DMS53 treated with DMSO at 0.1 percent for 48 hours (cell line): ENCODE measurements around the gene M1AP.
"Not testable (repeated sequence)": the region's sequence is repeated elsewhere in the genome, so short reads cannot be mapped to it uniquely, and the experiment has no call there.

Experiments used
- DNase-seq: peaks from one replicate; lab custom pipeline; 2025; ENCODE audit not compliant: unreplicated experiment; lab: John Stamatoyannopoulos, UW

Gene M1AP

GRCh38 chr2:74569686-74570085 is 78.4 kb downstream of the M1AP start:
- no peak for DNase-seq

DNA sequence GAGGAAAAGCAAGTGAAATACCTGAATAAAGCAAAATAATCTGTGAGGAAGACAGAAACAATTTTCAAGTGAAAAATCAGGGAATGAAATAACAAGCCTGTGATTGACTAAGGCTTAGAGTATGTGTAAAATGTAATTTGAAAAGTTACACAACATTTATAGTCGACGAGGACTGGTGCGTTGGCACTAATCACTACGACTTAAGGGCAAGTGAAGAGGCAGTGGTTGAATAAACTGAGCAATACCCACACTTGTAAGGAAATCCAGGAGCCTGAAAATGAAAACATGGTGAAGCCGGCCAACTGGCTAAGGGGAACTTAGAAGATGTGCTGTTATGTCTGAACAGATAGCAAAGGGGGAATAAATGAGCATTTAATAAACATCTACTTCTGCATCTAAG is 80.2 kb downstream of the M1AP start:
- no peak for DNase-seq

GRCh38 chr2:74566754-74567085 is 81.4 kb downstream of the M1AP start:
- no peak for DNase-seq

DNA sequence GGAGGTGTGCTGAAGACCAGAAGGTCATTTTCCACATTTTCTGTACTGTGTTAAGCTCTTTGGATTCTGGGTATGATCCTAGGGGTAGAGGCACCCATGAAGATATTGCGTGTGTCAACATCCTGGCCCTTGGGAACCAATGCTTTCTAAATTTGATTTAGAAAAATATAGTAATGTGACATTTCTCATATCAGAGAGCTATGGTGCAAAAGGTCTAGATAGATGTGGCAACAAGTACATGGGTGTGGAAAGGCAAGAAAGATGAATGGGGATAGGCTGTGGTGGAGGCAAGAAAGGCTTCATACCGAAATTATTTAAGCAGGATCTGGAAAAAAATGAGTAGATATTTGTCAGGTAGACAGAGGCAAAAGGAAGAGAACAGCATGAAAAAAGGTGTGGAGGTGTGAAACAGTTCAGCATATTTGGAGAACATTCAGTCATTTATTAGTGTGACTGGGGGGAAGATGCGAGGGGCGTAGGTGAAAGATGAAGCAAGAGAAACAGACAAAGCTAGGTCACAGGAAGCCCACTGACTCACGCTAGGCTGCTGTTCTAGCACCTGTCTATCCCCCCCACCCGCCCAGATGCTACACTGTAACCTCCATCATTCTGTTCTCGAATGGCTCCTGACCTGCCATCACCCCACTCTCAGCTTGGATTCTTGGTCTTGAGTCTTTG is 81.9 kb downstream of the M1AP start:
- DNase-seq = no peak

GRCh38 chr2:74564222-74564621 is 83.9 kb downstream of the M1AP start:
- DNase-seq = no peak

- no peak for DNase-seq
These were observed 85.9 kb downstream of the M1AP start for GRCh38 chr2:74562126-74562775.

- not testable (repeated sequence) for DNase-seq
These were observed 87.1 kb downstream of the M1AP start for GRCh38 chr2:74561022-74561421.

GRCh38 chr2:74560591-74560990 is 87.5 kb downstream of the M1AP start:
- no peak for DNase-seq

DNA sequence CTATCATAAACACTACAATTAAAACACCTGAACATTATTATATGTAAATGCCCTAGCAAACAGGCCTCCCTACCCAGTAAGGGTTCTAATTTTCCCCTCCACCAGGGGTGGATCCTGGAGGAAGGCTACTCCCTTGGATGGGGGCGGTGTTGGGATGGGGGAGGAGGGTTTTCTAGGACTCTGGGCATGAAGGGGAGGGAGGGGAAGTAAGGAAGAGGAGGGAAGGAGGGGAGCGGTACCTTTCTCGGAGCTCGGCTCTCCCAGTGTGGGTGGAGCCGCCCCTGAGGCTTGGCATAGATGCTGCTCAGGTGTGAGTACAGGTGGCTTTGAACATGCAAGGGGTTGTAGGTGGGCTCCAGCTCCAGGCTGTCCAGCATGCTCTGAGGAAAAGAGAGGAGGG is 88.2 kb downstream of the M1AP start:
- DNase-seq = no peak

DNA sequence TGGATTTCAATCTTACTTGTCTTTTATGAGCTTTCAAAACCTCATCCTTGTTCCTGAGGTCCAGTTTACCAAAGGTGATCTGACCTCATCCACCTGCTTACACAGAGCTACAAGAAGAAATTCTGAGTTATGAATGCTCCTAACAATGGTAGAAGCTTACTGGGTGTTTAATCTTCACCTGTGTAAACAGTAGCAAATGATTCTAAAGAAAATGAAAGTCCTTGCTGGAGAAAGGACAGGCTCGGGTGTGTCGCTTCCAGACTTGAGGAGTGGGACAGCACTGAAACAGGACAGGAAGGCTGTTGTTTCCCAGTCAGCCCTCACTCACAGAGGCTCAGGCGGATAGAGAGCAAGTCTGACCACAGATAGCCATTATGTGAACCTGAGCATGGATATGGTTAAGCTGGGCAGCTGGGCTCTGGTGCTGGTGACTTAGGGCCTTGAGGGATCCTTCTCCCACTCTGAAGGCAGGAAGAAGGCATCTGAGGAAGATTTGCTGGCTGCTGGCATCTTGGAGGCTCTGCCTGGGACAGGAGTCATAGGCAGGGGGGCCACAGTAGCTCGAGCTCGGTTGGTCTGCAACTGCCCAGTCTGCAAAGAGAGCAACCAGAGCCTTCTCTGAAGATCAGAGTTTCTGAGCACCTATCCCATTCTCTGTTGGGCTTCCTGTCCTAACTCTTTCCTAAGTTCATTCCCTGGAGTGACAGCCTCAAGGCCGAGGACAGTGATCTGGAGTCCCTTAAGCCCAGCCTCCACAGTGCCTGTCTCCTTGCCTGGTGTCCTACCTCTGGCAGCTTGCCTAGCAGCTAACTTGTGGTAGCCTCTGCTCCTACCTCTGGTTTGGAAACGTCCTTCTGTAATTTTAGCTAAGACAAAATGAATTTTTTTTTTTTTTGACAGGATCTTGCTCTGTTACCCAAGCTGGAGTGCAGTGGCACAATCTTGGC is 89.6 kb downstream of the M1AP start:
- no peak for DNase-seq

DNA sequence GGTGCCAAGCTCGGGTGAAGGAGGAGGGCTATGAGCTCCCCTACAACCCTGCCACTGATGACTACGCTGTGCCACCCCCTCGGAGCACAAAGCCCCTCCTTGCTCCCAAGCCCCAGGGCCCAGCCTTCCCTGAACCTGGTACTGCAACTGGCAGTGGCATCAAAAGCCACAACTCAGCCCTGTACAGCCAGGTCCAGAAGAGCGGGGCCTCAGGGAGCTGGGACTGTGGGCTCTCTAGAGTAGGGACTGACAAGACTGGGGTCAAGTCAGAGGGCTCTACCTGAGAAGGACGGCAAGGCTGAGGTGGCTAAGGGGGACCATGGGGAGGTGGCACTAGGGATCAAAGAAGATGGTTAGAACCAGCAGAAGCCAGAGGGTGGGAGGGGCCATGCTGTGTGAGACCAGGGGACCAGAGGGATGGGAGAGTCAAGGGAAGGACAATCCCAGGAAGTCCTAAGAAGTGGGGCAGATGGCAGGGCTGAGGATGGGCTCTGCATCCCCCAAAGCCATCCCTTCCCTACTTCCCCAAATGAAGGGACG is 91.2 kb downstream of the M1AP start:
- no peak for DNase-seq

- no peak for DNase-seq
These were observed 92.0 kb downstream of the M1AP start for GRCh38 chr2:74556159-74556558.

GRCh38 chr2:74555610-74556103 is 92.5 kb downstream of the M1AP start:
- no peak for DNase-seq

GRCh38 chr2:74554820-74555531 is 93.2 kb downstream of the M1AP start:
- peak; percentile 70 for DNase-seq

- DNase-seq = peak; percentile 55
These were observed 94.0 kb downstream of the M1AP start, which contains the start of the genes DOK1 and LOXL3 for GRCh38 chr2:74553892-74554819. Gene DOK1 (plus strand): TSS chr2:74554720. CDS start chr2:74554755, 35 bp downstream. Gene LOXL3 (minus strand): TSS chr2:74553942. CDS start chr2:74552634, 1,308 bp downstream.

- DNase-seq = no peak
These were observed 95.0 kb downstream of the M1AP start for GRCh38 chr2:74552914-74553811.

- DNase-seq = no peak
These were observed 95.9 kb downstream of the M1AP start for GRCh38 chr2:74551942-74552913.
